ENCODE results near the gene RNH1.

DNA sequence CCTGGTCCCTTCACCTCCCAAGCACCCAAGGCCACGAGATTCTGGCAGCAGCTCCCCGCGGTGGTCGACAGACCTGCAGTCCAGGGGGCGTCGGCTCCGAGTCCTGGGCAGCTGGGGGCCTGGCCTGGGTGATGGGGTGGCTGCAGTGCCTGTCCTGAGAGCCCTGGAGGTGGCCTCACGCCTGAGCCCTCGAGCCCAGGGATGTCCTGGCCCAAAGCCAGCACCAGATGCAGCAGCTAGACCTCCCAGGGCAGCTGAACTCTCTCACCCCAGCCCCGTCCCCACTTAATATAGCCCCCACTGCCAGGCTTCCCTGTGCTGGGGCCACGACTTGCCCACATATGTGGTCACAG is 46.9 kb upstream of the RNH1 start:
- TF ChIP-seq POLR2A (IDR thresholded peaks at IDR 0.05; ENCODE audit: low read length) (no peak), GATA1 (IDR thresholded peaks at IDR 0.05; ENCODE audit: low read depth, low read length) (no peak)

All from erythroblast (primary cell).